ENCODE measurements around the gene MCM7.

DNA sequence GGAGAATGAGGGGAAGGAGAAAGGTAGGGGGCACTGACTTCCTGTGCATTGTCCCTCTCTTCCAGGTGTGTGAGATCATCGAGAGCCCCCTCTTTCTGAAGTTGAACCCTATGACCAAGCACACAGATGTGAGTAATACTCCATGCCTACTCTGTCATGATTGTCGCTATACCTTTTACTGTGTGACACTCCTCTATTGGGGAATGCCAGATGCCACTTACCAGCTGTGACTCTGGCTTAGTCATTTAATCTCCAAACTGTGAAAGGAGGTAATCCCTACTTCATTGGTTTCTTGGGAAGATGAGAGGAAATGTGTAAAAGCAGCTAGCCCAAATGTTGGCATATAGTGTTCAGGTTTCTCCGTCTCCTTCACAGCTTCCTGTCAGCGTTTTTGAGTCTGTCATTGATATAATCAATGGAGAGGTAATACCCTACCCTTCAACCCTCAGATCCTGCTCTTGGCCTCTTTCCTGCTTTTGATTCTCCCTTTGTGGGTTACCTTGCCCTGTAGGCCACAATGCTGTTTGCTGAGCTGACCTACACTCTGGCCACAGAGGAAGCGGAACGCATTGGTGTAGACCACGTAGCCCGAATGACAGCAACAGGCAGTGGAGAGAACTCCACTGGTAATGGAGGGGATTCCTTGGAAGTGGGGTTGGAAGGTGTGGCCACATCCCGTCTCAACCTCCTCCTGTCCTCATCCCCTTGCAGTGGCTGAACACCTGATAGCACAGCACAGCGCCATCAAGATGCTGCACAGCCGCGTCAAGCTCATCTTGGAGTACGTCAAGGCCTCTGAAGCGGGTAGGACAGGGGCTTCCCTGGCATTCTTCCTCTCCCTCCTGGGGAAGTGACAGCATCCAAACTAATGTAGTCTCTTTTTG is 10.4 kb downstream of the MCM7 start:
- TF ChIP-seq EZH2 (IDR thresholded peaks at IDR 0.05; ENCODE audit: insufficient read depth, poor library complexity, severe bottlenecking) (no peak), EZH2phosphoT487 (IDR thresholded peaks at IDR 0.05; ENCODE audit: insufficient read depth, low read depth) (no peak)

Data from GM23248 (cell line).